Hepatocyte (in vitro differentiated cells): ENCODE measurements around the gene ANKRD55.

ENCODE experiments used
- EZH2 ChIP-seq: fragments of 200-600 bp; sonication (generic); IDR thresholded peaks from 2 replicates; pipeline ENCODE4 v1.6.1; 2016; ENCODE audit warnings: antibody characterized with exemption, mild to moderate bottlenecking, borderline replicate concordance
- TF ChIP-seq, protein P1 (sequence below): fragments of 200-600 bp; sonication (generic); IDR thresholded peaks from 2 replicates; pipeline ENCODE4 v1.5.1; 2016; ENCODE audit warnings: antibody characterized with exemption, mild to moderate bottlenecking; ENCODE audit not compliant: poor library complexity

DNA sequence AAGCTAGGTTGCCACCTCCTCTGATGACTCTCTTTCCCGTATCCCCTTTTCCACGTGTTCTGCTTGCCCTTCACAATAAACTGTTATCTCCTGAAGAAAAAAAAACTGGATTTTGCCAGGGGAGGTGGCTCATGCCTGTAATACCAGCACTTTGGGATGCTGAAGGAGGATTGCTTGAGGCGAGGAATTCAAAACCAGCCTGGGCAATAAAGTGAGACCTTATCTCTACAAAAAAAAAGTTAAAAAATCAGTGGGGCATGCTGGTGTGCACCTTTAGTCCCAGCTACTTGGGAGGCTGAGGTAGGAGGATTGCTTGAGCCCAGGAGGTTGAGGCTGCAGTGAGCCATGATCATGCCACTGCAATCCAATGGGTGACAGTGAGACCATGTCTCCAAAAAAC is 156.6 kb downstream of the ANKRD55 start:
- TF ChIP-seq, protein P1, sequence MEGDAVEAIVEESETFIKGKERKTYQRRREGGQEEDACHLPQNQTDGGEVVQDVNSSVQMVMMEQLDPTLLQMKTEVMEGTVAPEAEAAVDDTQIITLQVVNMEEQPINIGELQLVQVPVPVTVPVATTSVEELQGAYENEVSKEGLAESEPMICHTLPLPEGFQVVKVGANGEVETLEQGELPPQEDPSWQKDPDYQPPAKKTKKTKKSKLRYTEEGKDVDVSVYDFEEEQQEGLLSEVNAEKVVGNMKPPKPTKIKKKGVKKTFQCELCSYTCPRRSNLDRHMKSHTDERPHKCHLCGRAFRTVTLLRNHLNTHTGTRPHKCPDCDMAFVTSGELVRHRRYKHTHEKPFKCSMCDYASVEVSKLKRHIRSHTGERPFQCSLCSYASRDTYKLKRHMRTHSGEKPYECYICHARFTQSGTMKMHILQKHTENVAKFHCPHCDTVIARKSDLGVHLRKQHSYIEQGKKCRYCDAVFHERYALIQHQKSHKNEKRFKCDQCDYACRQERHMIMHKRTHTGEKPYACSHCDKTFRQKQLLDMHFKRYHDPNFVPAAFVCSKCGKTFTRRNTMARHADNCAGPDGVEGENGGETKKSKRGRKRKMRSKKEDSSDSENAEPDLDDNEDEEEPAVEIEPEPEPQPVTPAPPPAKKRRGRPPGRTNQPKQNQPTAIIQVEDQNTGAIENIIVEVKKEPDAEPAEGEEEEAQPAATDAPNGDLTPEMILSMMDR: no peak
- TF ChIP-seq EZH2: no peak
